Lower leg skin (tissue), 4 donors: ENCODE results near the gene GAGE10. TPM values are rescaled to one million over a fixed set of nuclear protein-coding genes. Genes with fewer than 3 reads are reported as not detected.

ENCODE experiments used
- DNase-seq, 2 donors: peaks; one replicate each; pipeline ENCODE4 v3.0.0-alpha.2; 2019; ENCODE audit warnings: low spot score in 2 of 2
- H3K4me3 ChIP-seq: fragments of 200-600 bp; sonication (generic); 2 replicates; pipeline ENCODE4 v1.5.1; 2017; ENCODE audit warnings: mild to moderate bottlenecking, low read depth; ENCODE audit not compliant: poor library complexity, severe bottlenecking
- CTCF ChIP-seq, 3 donors: fragments of 450-650 bp; IDR thresholded peaks; one replicate each; pipeline ENCODE4 v1.5.1; 2016; ENCODE audit warnings: antibody characterized with exemption in 3 of 3, mild to moderate bottlenecking in 3 of 3, moderate library complexity in 2 of 3
- POLR2A ChIP-seq, 2 donors: fragments of 450-650 bp; IDR thresholded peaks; one replicate each; pipeline ENCODE4 v1.6.1; 2016 to 2017; ENCODE audit warnings: antibody characterized with exemption in 2 of 2, mild to moderate bottlenecking in 1 of 2, moderate library complexity in 1 of 2
- WGBS, 2 donors: methylation state at CpG; one replicate each; pipeline ENCODE4 v1.1.5; 2018; 5-methylcytosine and 5-hydroxymethylcytosine counted together
- intact Hi-C: fragments of 100-400 bp; cut with DNase I; formaldehyde crosslinking; loops from one replicate; pipeline ENCODE4 v1.15.0; 2023; ENCODE audit warnings: low total_unique reads
- total RNA-seq, 4 donors: library from RNA; depleted of rRNA; stranded (reverse); fragments of >200 nt; gene quantifications; one replicate each; pipeline ENCODE4 v1.1.0, GENCODE V29; 2016

Gene GAGE10
- total RNA-seq, 4 donors from 2014 or later = not detected

GRCh38 chrX:49258749-49259124, 44.7 kb upstream of the GAGE10 start:
- WGBS, 2 donors = 92 to 93% methylated on average over 4 to 5 of the region's 5 CpGs
- no peak for TF ChIP-seq POLR2A (IDR thresholded peaks at IDR 0.05)
- TF ChIP-seq CTCF (IDR thresholded peaks at IDR 0.05) = no peak
- no peak for DNase-seq
- intact Hi-C loops = no loop called here
- H3K4me3 ChIP-seq = no peak overlapping the region

GRCh38 chrX:49260221-49260985, 43.0 kb upstream of the GAGE10 start:
- intact Hi-C loops = no loop called here
- DNase-seq = no peak
- 93 to 98% methylated on average over 9 to 17 of the region's 17 CpGs for WGBS, 2 donors
- H3K4me3 ChIP-seq = no peak overlapping the region
- TF ChIP-seq POLR2A (IDR thresholded peaks at IDR 0.05) (no peak), CTCF (IDR thresholded peaks at IDR 0.05) (no peak)

- intact Hi-C loops = no loop called here
- TF ChIP-seq CTCF (IDR thresholded peaks at IDR 0.05) = no peak
- no peak for TF ChIP-seq POLR2A (IDR thresholded peaks at IDR 0.05)
- 46 to 81% methylated on average over 1 of the region's 1 CpG for WGBS, 2 donors
- DNase-seq = no peak
- H3K4me3 ChIP-seq = no peak overlapping the region
Measured at GRCh38 chrX:49262603-49263002, 40.8 kb upstream of the GAGE10 start.

DNA sequence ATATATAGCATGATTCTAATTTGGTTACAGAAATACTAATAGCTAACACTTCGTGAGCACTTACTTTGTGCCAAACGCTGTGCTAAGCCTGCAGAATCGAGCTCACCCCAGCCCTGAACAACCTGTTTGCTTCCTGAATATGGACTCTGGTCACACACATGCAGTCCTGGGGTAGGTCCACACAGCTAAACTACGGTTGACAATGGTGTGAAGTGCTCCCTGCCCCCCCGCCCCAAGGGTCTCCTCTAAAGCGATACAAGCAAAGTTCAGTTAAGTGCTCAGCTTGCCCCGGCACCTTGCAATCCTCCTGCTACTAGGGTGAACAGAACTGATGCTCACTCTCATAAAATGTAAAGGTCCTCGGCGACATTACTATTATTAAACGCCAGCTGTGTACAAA, 39.8 kb upstream of the GAGE10 start:
- TF ChIP-seq CTCF (IDR thresholded peaks at IDR 0.05) (no peak), POLR2A (IDR thresholded peaks at IDR 0.05) (no peak)
- 80 to 86% methylated on average over 9 to 10 of the region's 10 CpGs for WGBS, 2 donors
- no peak overlapping the region for H3K4me3 ChIP-seq
- DNase-seq = no peak
- intact Hi-C loops = no loop called here

GRCh38 chrX:49264460-49264859, 39.0 kb upstream of the GAGE10 start, which contains the start of gene FOXP3:
FOXP3 (minus strand) TSS chrX:49264710; CDS start chrX:49258505, 6,205 bp downstream.
- WGBS, 2 donors = 82 to 96% methylated on average over 11 of the region's 11 CpGs
- DNase-seq = no peak
- no peak for TF ChIP-seq POLR2A (IDR thresholded peaks at IDR 0.05)
- TF ChIP-seq CTCF (IDR thresholded peaks at IDR 0.05) = no peak
- H3K4me3 ChIP-seq = no peak within 1 kb of the TSS
- intact Hi-C loops = no loop called here
